Measurements from ENCODE around the gene NINL.

The NINL gene

DNA sequence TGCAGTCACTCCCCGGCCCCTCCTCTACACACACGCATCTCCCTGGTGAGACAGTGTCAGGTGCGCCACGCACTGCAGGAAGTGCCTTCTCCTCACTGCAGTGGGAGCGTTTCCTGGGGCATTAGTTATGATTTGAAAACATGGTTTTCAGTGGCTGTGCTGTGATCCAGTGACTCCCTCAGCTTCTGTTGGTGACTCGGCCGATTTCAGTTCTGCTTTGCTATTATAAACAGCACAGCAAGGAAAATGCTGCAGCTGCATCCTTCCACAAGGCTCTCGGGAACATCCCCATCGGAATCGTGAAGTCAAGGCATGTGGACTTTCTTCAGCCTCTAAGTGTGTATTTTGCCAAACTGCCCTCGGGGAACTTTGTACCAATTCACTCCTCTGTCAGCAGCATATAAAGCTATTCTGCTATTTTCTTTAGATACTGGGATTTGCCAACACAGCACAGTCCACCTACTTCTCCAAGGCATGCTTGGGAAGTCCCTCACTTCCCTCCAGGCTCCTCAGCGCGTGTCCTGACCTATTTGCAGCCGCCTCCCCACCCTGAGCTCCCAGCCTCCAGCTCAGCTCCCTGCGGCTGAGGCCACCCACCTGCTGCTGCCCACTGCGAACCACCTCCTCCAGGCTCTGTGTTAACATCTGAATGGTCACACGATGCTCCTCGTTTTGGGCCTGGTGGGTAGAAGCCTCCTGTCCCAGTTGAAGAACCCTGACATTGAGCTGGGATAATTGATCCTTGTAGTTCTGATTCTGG is 123.4 kb downstream of the NINL start:
- no peak for DNase-seq

DNA sequence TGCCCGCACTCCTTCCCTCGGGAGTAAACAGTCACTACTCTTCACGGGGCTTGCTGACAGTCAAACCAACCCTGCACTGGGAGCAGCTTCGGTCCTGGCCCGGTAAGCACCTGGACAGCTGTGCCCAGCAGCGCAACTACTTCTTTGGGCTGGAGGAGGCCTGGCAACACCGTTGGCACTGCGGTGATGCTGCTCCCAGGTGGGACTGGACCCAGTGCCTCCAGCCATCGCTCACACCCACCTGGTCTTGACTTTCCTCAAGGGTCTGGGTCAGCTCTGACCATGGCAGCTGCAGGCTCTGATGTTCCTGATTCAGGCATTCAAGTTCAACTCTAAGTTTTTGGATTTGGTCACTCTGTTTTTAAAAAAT is 124.1 kb downstream of the NINL start:
- no peak for DNase-seq

DNA sequence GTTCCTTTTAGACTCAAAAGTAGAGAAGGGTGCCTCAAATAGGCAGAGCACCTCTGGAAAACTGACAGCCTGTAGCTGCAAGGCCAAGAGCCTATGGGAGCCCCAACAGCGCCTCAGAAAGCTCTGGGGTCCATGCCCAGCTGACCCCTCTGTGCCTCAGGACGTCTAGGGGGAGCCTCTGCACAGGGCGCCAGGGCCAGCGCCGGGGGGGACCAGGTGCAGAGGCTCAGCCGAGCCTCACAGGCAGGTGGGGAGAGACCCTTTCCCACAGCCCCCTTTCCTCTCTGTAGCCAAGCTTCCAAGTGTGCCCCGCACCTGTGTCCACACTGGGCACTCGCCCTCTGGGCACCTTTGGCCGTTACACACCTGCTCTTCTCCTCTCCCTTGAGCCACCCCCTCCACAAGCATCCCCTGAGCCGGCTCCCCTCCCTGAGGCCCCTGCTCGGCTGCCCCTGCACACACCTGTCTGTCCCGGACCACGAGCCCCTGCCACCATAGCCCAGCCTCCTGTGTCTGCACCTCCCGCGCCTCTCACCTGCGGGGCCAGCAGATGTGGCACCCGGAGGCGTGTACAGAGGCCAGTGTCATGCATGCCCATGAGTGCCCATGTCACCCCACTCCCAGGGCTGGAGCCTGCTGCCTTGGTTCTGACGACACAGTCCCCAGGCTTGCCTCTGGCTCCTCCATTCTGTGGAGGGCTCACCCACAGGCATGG is 124.6 kb downstream of the NINL start:
- DNase-seq, result no peak

GRCh38 chr20:25459916-25460535 is 125.3 kb downstream of the NINL start:
- no peak for DNase-seq

- DNase-seq, result no peak
Observed at GRCh38 chr20:25459111-25459830, 126.1 kb downstream of the NINL start.

- DNase-seq, result no peak
Observed at GRCh38 chr20:25457886-25458680, 127.2 kb downstream of the NINL start.

DNA sequence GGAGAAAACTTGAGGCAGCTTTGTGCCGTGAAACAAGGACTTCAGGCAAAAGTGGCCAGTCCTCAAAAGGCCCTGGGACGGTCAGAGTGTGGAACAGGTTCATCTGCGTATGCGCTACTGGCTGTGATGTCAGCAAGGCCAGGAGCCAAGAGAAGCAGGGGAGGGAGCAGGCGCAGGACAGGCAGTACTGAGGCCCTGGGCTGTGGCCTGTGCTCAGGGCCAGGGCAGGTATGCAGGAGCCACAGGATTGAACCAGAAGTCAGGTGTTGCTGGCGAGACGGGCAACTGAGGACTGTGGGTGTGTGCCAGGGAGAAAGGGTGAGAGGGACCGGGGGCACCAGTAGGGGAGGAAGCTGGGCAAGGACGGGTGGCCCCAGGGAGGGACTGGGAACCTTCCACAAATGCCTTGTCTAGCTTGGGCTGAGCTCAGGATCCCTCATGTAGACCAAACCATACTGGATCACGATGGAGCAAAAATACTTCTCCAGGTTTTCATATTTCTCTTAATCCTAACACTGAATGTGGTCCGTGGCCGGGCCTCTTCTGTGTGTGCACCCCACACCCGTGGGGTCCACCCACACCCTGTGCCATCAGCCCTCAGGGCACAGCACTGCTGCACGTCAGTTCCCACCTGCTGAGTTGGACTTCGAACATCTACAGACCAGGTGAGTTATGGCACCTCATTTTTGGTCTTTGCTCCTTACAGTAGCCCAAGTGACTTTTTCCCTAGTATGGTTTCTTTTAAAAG is 131.0 kb downstream of the NINL start:
- DNase-seq, result no peak

GRCh38 chr20:25453035-25453810 is 132.1 kb downstream of the NINL start:
- DNase-seq, result peak; percentile 38

- no peak for DNase-seq
Observed at GRCh38 chr20:25452333-25452732, 133.0 kb downstream of the NINL start.

DNA sequence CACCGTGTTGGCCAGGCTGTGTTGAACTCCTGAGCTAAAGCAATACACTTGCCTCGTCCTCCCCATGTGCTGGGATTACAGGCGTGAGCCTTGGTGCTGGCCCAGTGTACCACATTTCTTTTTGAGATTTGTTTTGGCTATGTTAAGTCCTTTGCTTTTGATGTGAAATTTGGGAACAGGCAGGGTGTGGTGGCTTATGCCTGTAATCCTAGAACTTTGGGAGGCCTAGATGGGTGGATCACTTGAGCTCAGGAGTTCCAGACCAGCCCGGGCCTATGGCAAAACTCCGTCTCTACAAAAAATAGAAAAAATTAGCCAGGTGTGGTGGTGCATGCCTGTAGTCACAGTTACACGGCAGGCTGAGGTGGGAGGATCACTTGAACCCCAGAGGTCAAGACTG is 137.7 kb downstream of the NINL start:
- DNase-seq, result no peak

DNA sequence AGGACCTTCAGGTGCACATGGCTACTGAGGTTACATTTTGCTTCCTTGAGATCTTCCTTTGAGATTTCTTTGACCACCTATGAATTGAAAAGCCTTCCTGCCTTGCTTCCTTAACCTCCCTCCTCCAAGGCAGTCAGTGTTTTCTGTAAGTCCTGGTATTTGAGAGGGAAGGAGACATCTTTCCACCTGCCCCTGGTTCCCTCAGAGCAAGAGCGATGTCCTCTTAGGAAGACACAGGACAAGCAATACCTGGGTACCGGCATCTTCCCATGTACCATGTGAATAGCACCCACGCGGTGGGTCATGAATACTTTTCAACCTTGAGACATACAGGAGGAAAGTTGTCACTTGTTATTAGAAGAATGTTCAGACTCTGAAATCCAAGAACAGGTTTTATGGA is 140.8 kb downstream of the NINL start:
- DNase-seq, result no peak

DNA sequence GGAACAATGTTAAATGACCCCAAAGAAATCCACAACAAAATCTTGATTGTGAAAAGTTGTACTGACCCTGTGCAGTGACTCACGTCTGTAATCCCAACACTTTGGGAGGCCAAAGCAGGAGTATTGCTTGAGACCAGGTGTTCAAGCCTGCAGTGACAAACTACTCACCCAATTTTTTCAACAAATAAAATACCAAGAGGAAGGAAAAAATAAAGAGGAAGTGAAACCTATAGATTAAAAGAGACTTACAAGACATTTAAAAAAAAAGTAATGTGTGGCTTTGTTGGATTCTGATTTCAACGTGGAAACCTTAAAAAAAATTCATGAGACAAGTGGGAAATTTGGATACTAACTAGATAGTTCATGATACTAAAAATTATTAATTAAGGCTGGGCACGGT is 146.0 kb downstream of the NINL start:
- no peak for DNase-seq

DNA sequence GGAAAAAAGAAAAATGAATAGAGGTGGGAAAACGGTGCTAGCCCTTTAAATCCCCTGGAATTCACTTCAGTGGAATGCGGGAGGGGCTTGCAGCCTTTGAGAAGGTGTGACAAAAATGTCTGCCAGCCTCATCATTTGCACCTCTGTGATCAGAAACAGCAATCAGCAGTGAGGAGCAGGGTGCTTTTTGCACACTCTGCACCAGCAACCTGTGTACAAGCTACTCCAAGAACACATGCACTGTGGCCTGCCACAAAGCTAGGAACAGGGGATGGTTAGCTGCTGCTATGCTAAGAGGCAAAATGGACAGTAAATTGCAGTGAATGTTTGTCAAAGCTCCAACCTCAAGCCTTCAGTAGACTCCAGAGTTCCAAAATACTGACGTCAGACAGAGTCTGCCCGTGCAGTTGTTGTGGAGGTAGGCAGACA is 148.2 kb downstream of the NINL start:
- peak; percentile 24 for DNase-seq

DNA sequence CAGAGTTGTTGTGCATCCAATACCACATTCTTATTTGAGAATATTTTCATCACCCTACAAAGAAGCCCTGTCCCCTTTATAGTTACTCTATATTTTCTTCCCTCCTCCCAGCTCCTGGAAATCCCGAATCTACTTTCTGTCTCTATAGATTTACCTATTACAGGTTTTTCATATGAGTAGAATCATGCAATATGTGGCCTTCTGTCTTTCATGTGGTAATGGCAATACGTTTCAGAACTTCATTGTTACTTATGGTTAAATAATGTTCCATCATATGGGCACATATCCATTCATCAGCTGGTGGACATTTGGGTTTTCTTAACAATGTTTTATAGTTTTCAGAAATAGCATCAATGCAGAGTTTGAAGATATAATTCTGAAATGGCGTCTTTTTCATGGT is 160.8 kb downstream of the NINL start:
- no peak for DNase-seq

DNA sequence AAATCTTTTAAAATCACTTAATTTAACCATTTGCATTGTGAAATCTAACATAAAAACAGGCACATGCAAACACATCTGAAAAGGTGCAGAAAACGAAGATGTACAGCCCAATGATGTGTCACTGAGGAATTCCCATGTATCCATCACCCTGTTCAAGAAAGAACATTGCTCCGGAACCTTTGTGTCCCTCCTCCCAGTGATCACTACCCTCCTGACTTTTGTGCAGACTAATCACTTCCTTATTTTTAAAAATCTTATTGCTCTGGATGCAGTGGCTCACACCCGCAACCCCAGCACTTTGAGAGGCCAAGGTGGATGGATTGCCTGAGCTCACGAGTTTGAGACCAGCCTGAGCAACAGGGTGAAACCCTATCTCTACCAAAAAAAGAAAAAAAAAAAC is 163.3 kb downstream of the NINL start:
- DNase-seq, result no peak

DNA sequence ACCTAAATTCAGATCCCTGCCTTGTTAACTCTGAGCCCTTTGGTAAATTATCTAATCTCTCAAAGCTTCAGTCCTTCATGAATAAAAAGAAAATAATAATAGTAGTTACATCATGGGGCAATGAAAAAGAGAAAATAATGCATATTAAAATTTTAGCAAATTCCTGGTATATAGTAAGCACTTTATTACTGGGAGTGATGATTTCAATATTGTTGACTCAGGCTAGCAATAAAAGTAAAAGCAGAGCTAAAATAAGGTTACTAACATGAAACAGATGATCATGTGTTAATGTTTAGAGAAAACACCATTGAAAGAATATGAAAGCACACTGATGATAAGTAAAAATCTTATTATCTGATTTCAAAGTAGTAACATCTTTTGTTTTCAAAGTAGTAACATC is 164.2 kb downstream of the NINL start:
- DNase-seq, result no peak

GRCh38 chr20:25418776-25419175 is 166.6 kb downstream of the NINL start:
- DNase-seq, result peak; percentile 20

GRCh38 chr20:25408890-25409289 is 176.4 kb downstream of the NINL start:
- no peak for DNase-seq

- DNase-seq, result no peak
Observed at GRCh38 chr20:25408170-25408547, 177.2 kb downstream of the NINL start.

- peak; percentile 94 for DNase-seq
Observed at GRCh38 chr20:25407311-25408169, 177.8 kb downstream of the NINL start, which contains the start of gene GINS1. Gene GINS1 (plus strand): TSS chr20:25407673. CDS start chr20:25407821, 148 bp downstream.
